Spleen (tissue), 11 donors: ENCODE data around the gene PRRX2. TPM values are rescaled to one million over a fixed set of nuclear protein-coding genes. Genes with fewer than 3 reads are reported as not detected.

Experiments
- DNase-seq: peaks from one replicate; pipeline ENCODE4 v3.0.0-alpha.2; 2020
- H3K27ac ChIP-seq, 8 donors: fragments of 200-600 bp; sonication (generic) in 7 of 8; 1 replicate in 4 of 8; 2 replicates in 4 of 8; pipeline versions ENCODE4 v1.5.0 to v1.8.0; 2016 to 2021; ENCODE audit warnings: inconsistent platforms in 4 of 8, mild to moderate bottlenecking in 4 of 8, moderate library complexity in 1 of 8
- H3K27me3 ChIP-seq, 7 donors: fragments of 200-600 bp; sonication (generic) in 6 of 7; replicated peaks in 1 of 7; 1 replicate in 4 of 7; 2 replicates in 3 of 7; pipeline versions ENCODE4 v1.5.0 to v1.8.0; 2016 to 2021; ENCODE audit warnings: inconsistent platforms in 3 of 7, mild to moderate bottlenecking in 1 of 7
- H3K36me3 ChIP-seq, 6 donors: fragments of 200-600 bp; sonication (generic) in 5 of 6; 1 replicate in 4 of 6; 2 replicates in 2 of 6; pipeline versions ENCODE4 v1.5.0 to v1.8.0; 2016 to 2021; ENCODE audit warnings: inconsistent platforms in 2 of 6
- H3K4me1 ChIP-seq, 6 donors: fragments of 200-600 bp; sonication (generic) in 5 of 6; 1 replicate in 3 of 6; 2 replicates in 3 of 6; pipeline versions ENCODE4 v1.5.0 to v1.8.0; 2016 to 2021; ENCODE audit warnings: inconsistent platforms in 3 of 6
- H3K4me3 ChIP-seq, 8 donors: fragments of 200-600 bp; sonication (generic) in 7 of 8; 1 replicate in 4 of 8; 2 replicates in 4 of 8; pipeline versions ENCODE4 v1.5.0 to v1.8.0; 2016 to 2021; ENCODE audit warnings: inconsistent platforms in 4 of 8, mild to moderate bottlenecking in 4 of 8, moderate library complexity in 2 of 8
- H3K9me3 ChIP-seq, 8 donors: fragments of 200-600 bp; sonication (generic) in 7 of 8; 1 replicate in 4 of 8; 2 replicates in 4 of 8; pipeline versions ENCODE4 v1.5.0 to v1.8.0; 2016 to 2021; ENCODE audit warnings: inconsistent platforms in 4 of 8
- POLR2A ChIP-seq, 3 donors: fragments of 450-650 bp; IDR thresholded peaks; one replicate each; pipeline ENCODE4 v1.5.1; 2017; ENCODE audit warnings: antibody characterized with exemption in 3 of 3, mild to moderate bottlenecking in 1 of 3
- POLR2AphosphoS5 ChIP-seq, 3 donors: sonication (generic); formaldehyde crosslinking; IDR thresholded peaks; one replicate each; pipeline ENCODE4 v1.5.1; 2017; ENCODE audit warnings: antibody characterized with exemption in 3 of 3
- WGBS, 5 donors: extraction: QIAGEN DNeasy Blood & Tissue Kit in 3 of 5; methylation state at CpG; one replicate each; pipeline versions ENCODE4 v1.1.5 to v1.1.7; 2013 to 2018; 5-methylcytosine and 5-hydroxymethylcytosine counted together
- intact Hi-C: fragments of 100-400 bp; cut with DNase I; formaldehyde crosslinking; loops from one replicate; pipeline ENCODE4 v1.15.0; 2023; ENCODE audit warnings: low total_unique reads
- polyA plus RNA-seq, 3 donors: library from polyadenylated mRNA; stranded (reverse); fragments of 200-250 nt; gene quantifications; one replicate each; pipeline ENCODE4 v1.2.1, GENCODE V29; 2013
- total RNA-seq, 7 donors: library from RNA; depleted of rRNA in 3 of 7; stranded (reverse); fragments of >200 nt in 3 of 7; fragmentation: NEBNext Ultra II Directional in 4 of 7; extraction: Animal tissue kit (Norgen Biotek cat#: 25700) in 4 of 7; gene quantifications; one replicate each; pipeline versions ENCODE4 v1.1.0 to v1.2.1, GENCODE V29; 2016 to 2021
- TF ChIP-seq, protein P1 (sequence below), 11 experiments: fragments of 200-600 bp in 7 of 11; fragments of 450-650 bp in 4 of 11; sonication (generic) in 4 of 11; IDR thresholded peaks in 8 of 11; conservative IDR thresholded peaks in 3 of 11; 1 replicate in 7 of 11; 2 replicates in 4 of 11; pipeline versions ENCODE4 v1.4.0 to v1.8.0; 2016 to 2021; ENCODE audit warnings: antibody characterized with exemption in 11 of 11, inconsistent platforms in 4 of 11, mild to moderate bottlenecking in 1 of 11
- donor health status: healthy with polysubstance abuse.
- donor health status: DM: no; HTN: no; CAD: no; lungs with moderate emphysema.
- donor health status: DM: no; HTN: no; CAD: no.
- donor health status: Bipolar disorder and iron deficiency.
- donor health status: healthy.
- donor health status: DM: no; HTN: no; CAD: no.
- donor health status: DM: yes; HTN: yes; CAD: no.

PRRX2 gene
- total and polyA plus RNA-seq, 10 donors: 0.32 to 1.5 (median 0.54) TPM; not detected in 5

DNA sequence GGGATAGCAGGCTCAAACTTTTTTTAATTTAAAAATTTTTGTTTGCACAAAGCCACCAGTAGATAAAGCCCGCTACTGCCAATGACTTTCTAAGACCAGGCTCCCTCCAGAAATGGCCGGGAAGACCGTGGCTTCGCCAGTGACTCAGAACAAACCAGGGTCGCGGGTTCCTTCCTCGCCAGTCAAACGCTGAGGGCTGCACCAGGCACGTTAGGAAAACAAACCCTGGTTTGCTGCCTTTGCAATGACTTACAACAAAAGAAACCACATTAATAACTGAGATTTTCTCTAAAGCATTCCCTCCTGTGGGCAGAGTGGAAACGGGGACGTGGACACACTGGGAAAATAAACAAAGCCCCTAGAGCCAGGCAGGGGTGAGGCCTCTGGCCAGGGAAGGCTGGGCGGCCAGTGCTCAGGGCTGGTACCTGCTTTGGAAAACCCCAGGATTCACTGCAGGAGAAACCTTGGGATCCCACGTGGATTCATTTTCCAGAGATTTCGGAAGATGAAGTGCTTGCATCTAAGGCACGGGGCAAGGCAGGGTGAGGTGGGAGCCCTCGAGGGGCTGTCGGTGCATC, 3.8 kb downstream of the PRRX2 start:
- 52 to 64% (median 56%) methylated on average over 17 of the region's 17 CpGs for WGBS, 5 donors

DNA sequence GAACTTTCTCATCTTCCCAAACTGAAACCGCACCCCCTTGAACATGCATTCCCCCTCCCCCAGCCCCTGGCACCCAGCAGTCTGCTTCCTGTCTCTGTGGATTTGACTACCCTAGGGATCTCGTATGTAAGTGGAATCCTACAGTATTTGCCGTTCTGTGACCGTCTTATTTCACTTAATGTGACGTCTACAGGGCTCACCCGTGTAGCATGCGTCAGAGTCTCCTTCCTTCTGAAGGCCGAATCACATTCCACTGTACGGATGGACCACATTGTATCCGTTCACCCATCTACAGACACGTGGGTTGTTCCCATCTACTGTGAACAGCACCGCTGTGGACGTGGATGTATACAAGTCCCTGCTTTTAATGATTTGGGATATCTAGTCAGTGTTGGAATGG, 4.5 kb downstream of the PRRX2 start:
- H3K9me3 ChIP-seq: no peaks in the 10 kb centered on the region
- intact Hi-C loops: no loop called here
- no peak overlapping the region for H3K27ac ChIP-seq
- 78 to 90% (median 85%) methylated on average over 13 of the region's 13 CpGs for WGBS, 5 donors
- TF ChIP-seq, protein P1, sequence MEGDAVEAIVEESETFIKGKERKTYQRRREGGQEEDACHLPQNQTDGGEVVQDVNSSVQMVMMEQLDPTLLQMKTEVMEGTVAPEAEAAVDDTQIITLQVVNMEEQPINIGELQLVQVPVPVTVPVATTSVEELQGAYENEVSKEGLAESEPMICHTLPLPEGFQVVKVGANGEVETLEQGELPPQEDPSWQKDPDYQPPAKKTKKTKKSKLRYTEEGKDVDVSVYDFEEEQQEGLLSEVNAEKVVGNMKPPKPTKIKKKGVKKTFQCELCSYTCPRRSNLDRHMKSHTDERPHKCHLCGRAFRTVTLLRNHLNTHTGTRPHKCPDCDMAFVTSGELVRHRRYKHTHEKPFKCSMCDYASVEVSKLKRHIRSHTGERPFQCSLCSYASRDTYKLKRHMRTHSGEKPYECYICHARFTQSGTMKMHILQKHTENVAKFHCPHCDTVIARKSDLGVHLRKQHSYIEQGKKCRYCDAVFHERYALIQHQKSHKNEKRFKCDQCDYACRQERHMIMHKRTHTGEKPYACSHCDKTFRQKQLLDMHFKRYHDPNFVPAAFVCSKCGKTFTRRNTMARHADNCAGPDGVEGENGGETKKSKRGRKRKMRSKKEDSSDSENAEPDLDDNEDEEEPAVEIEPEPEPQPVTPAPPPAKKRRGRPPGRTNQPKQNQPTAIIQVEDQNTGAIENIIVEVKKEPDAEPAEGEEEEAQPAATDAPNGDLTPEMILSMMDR (IDR thresholded peaks at IDR 0.05 in 8 of 11, conservative IDR thresholded peaks at IDR 0.05 in 3 of 11): no peak
- TF ChIP-seq POLR2A (IDR thresholded peaks at IDR 0.05) (no peak), POLR2AphosphoS5 (IDR thresholded peaks at IDR 0.05) (no peak)
- H3K4me3 ChIP-seq: no peak overlapping the region
- H3K27me3 ChIP-seq: peaks cover 0 to 60% (median 29%) of the 10 kb centered on the region in 7 donors
- no peaks in the 10 kb centered on the region for H3K36me3 ChIP-seq
- DNase-seq: no peak
- peaks cover 0 to 16% (median 13%) of the 10 kb centered on the region in 6 donors for H3K4me1 ChIP-seq

More for the DNA sequence above, 3.8 kb downstream of the PRRX2 start:
- no peak for TF ChIP-seq POLR2AphosphoS5 (IDR thresholded peaks at IDR 0.05)
- TF ChIP-seq POLR2A (IDR thresholded peaks at IDR 0.05): no peak
- TF ChIP-seq, protein P1 (IDR thresholded peaks at IDR 0.05 in 8 of 11, conservative IDR thresholded peaks at IDR 0.05 in 3 of 11): no peak
- H3K9me3 ChIP-seq: no peaks in the 10 kb centered on the region
- no peak for DNase-seq
- H3K4me1 ChIP-seq: peaks cover 0 to 23% (median 18%) of the 10 kb centered on the region in 6 donors
- no peak overlapping the region for H3K27ac ChIP-seq
- peaks cover 0 to 61% (median 30%) of the 10 kb centered on the region in 7 donors for H3K27me3 ChIP-seq
- intact Hi-C loops: no loop called here
- H3K36me3 ChIP-seq: no peaks in the 10 kb centered on the region
- no peak overlapping the region for H3K4me3 ChIP-seq

DNA sequence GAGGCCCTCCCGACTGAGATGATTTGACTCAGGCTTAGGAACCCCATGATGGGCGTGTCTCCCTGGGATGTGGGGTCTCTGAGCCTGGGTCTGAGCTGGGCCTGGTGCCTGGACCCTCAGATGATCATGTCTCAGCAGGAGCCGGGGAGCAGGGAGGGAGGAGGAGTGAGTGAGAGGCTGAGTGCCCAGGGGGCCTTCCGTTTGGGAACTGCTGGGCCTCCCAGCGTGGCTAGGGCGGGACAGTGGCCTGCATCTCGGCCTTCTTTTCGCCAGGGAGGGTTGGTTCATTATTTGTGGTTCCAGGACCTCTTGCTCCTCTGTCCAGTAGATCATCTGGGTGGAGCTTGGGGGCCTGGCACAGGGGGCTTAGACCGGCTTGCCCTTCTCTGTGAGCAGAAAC, 5.6 kb downstream of the PRRX2 start:
- intact Hi-C loops: no loop called here
- no peak for DNase-seq
- Histone ChIP-seq H3K4me1 (peaks cover 0 to 8% (median 7%) of the 10 kb centered on the region in 6 donors), H3K27ac (no peak overlapping the region), H3K9me3 (no peaks in the 10 kb centered on the region), H3K36me3 (no peaks in the 10 kb centered on the region), H3K4me3 (no peak overlapping the region), H3K27me3 (peaks cover 0 to 60% (median 27%) of the 10 kb centered on the region in 7 donors)
- WGBS, 5 donors: 80 to 92% (median 83%) methylated on average over 2 to 9 of the region's 9 CpGs
- TF ChIP-seq POLR2AphosphoS5 (IDR thresholded peaks at IDR 0.05) (no peak), POLR2A (IDR thresholded peaks at IDR 0.05) (no peak)
- TF ChIP-seq, protein P1 (IDR thresholded peaks at IDR 0.05 in 8 of 11, conservative IDR thresholded peaks at IDR 0.05 in 3 of 11): no peak

DNA sequence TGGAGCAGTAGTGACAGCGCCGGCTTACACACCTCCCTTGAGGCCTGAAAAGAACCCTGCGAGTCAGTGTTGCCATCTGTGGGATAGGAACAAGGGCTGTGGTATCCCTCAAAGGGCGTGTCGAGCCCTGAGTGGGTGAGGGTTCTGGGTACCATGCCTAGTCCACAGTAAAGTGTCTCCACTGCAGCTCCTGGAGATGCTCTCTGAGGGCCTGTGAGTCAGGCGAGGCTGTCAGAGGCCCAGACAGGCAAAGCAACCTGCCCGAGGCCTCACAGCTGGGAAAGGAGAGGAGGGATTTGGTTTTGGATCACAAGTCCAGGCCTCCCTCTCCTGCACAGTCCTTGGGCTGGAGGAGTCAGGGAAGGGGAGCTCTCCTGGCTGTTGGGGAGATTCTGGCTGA, 6.1 kb downstream of the PRRX2 start:
- Histone ChIP-seq H3K4me3 (no peak overlapping the region), H3K4me1 (peaks cover 0 to 4% (median 2%) of the 10 kb centered on the region in 6 donors), H3K27me3 (peaks cover 0 to 60% (median 23%) of the 10 kb centered on the region in 7 donors), H3K36me3 (no peaks in the 10 kb centered on the region), H3K9me3 (no peaks in the 10 kb centered on the region), H3K27ac (no peak overlapping the region)
- TF ChIP-seq POLR2AphosphoS5 (IDR thresholded peaks at IDR 0.05) (no peak), POLR2A (IDR thresholded peaks at IDR 0.05) (no peak)
- TF ChIP-seq, protein P1 (IDR thresholded peaks at IDR 0.05 in 8 of 11, conservative IDR thresholded peaks at IDR 0.05 in 3 of 11): no peak
- 74 to 81% (median 79%) methylated on average over 7 of the region's 7 CpGs for WGBS, 5 donors
- intact Hi-C loops: no loop called here
- no peak for DNase-seq
